Activated CD8-positive, alpha-beta T cell treated with anti-CD3 and anti-CD28 coated beads, Interleukin-2, amount 10 ng/mL, durations not matched to agents 7 days and 5 days (primary cell): Measurements from ENCODE around the gene MIB2. TPM values are rescaled to one million over a fixed set of nuclear protein-coding genes. Genes with fewer than 3 reads are reported as not detected.
A peak's percentile ranks its signal among the peaks of the same experiment; 100 is the strongest.

Experiments used
- ATAC-seq: fragments of 150-1000 bp; cut with Tn5 transposase; one replicate; pipeline ENCODE4 v1.10.0; 2021; ENCODE audit warnings: moderate library complexity
- CTCF ChIA-PET: fragments of 350-600 bp; sonication (Branson Sonifier 250); formaldehyde crosslinking; loops from one replicate; lab custom pipeline; 2021; ENCODE audit warnings: antibody characterized with exemption; lab: Charles Lee
- POLR2A ChIA-PET: fragments of 350-600 bp; sonication (Branson Sonifier 250); formaldehyde crosslinking; loops from one replicate; lab custom pipeline; 2021; ENCODE audit warnings: antibody characterized with exemption; lab: Charles Lee
- DNase-seq: peaks from one replicate; pipeline ENCODE4 v3.0.0-alpha.2; 2020
- H3K27ac Mint-ChIP-seq: one replicate; pipeline ENCODE4 v1.8.0; 2021; ENCODE audit warnings: mild to moderate bottlenecking, mixed read lengths
- H3K27me3 Mint-ChIP-seq: one replicate; pipeline ENCODE4 v1.8.0; 2021; ENCODE audit warnings: low read depth, mixed read lengths
- H3K36me3 Mint-ChIP-seq: one replicate; pipeline ENCODE4 v1.8.0; 2021; ENCODE audit warnings: low read depth, mixed read lengths
- H3K4me1 Mint-ChIP-seq: one replicate; pipeline ENCODE4 v1.8.0; 2021; ENCODE audit warnings: low read depth, mixed read lengths
- H3K4me3 Mint-ChIP-seq: one replicate; pipeline ENCODE4 v1.8.0; 2021; ENCODE audit warnings: mild to moderate bottlenecking, mixed read lengths
- H3K9me3 Mint-ChIP-seq: one replicate; pipeline ENCODE4 v1.8.0; 2022; ENCODE audit warnings: mixed read lengths; ENCODE audit not compliant: insufficient read depth
- total RNA-seq, 2 experiments: library from RNA; stranded (reverse); gene quantifications; one replicate each; pipeline ENCODE4 v1.2.3, GENCODE V29; 2021

MIB2 gene
- total RNA-seq, 2 experiments from 2014 or later, result 49.3 to 50.7 TPM

DNA sequence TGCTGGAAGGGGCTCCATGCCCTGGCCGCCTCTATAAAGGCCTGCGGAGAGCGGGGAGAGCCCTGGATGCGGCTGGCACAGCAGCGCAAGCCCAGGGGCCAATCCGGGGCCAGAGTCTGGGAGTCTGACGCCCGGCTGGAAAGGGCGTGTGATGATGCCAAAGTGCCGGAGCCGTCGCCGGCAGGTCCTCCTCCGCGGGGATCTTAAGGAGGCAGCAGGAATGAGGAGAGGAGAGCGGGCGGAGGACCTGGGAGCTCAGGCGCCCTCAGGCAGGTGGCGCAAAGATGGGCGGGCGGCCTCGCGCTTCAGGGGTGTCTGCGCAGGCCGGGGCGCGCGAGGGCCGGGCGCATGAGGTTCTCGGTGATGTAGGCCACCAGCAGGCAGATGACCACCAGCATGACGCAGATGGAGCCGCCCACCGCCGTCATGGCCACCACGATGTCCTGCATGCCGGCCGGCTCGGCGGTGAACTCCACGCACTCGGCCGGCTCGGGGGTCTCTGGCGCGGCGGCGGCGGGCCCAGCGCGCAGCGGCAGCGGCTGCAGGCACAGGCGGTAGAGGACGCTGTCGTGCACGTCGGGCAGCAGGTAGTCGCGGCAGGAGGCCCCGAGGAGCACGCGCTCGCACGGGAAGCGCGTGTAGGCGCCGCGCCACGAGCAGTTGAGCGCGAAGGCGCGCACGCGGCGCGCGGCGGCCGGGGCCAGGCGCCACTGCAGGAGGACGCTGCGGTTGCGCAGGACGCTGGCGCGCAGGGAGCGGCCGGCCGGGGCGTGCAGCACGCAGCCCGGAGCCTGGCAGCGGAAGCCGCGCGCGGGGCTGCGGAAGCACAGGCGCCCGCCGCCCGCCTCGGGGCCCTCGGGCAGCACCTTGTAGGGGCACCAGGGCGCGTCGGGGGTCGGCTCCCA, 16.0 kb upstream of the MIB2 start:
- CTCF ChIA-PET, result interaction anchor here (1.6 kb wide), 1 partner anchor 15 kb away, joined by 3 read pairs; no protein-coding TSS in a partner anchor
- Mint-ChIP-seq H3K36me3 (no peaks in the 10 kb centered on the region), H3K4me3 (peak overlapping the region; percentile 69), H3K27ac (peak overlapping the region; percentile 55), H3K27me3 (peaks cover 2% of the 10 kb centered on the region), H3K9me3 (no peaks in the 10 kb centered on the region), H3K4me1 (peaks cover 16% of the 10 kb centered on the region)
- POLR2A ChIA-PET, result no interaction called here
- peak; percentile 53 for DNase-seq
- ATAC-seq, result peak; percentile 56

DNA sequence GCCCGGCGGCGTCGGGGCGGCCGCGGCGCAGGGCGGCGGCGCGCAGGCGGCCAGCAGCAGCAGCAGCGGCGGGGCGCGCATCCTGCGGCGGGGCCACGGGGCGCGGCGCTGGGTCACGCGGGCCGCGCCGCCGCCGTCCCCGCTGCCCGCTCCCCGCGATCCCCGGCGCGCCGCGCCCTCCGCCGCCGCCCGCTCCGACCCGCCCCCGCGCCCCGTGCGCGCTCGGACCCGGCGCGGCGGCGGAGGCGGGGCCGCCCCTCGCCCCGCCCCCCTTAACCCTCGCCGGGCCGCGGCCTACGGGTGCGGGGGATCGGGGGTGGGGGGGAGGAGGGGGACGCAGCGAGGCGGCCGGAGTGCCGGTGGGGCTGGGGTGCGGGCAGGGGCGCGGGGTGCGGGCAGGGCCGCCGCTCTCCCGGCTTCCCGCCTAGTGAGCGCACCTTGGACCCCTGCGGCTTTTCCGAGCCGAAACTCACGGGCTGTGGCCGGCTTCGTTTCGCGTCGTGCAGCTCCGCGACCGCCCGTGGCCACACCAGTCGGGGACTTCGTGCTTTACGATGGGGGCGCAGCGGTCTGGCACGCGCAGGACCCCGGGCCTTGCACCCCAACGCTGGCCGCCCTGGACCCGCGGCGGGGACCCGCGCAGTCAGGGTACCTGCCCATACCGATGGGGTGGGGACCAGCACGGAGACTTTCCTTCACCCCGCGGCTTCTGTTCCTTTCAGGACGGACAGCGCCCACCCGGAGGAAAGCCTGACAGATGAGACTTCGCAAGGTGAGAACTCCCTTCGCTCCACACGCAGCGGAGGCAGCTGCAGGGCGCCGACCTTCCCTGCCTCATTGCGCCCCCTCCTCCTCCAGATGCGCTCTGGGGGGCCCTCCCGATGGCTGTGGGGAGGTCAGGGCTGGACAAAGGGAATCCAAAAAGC, 15.1 kb upstream of the MIB2 start, which contains the start of gene FNDC10:
Gene FNDC10, minus strand, starts transcription at position 201 of the 926 bp plus-strand sequence. Its CDS starts 120 bp downstream, at position 81.
- H3K27me3 Mint-ChIP-seq, result peaks cover 2% of the 10 kb centered on the region
- peaks cover 19% of the 10 kb centered on the region for H3K4me1 Mint-ChIP-seq
- H3K27ac Mint-ChIP-seq, result peak within 1 kb of the TSS; percentile 55
- peak within 1 kb of the TSS; percentile 69 for H3K4me3 Mint-ChIP-seq
- ChIA-PET CTCF (no interaction called here), POLR2A (interaction anchor here (0.8 kb wide), 1 partner anchor 29 kb away, joined by 3 read pairs; no protein-coding TSS in a partner anchor)
- H3K9me3 Mint-ChIP-seq, result no peaks in the 10 kb centered on the region
- ATAC-seq (peak; percentile 6), DNase-seq (no peak)
- no peaks in the 10 kb centered on the region for H3K36me3 Mint-ChIP-seq

DNA sequence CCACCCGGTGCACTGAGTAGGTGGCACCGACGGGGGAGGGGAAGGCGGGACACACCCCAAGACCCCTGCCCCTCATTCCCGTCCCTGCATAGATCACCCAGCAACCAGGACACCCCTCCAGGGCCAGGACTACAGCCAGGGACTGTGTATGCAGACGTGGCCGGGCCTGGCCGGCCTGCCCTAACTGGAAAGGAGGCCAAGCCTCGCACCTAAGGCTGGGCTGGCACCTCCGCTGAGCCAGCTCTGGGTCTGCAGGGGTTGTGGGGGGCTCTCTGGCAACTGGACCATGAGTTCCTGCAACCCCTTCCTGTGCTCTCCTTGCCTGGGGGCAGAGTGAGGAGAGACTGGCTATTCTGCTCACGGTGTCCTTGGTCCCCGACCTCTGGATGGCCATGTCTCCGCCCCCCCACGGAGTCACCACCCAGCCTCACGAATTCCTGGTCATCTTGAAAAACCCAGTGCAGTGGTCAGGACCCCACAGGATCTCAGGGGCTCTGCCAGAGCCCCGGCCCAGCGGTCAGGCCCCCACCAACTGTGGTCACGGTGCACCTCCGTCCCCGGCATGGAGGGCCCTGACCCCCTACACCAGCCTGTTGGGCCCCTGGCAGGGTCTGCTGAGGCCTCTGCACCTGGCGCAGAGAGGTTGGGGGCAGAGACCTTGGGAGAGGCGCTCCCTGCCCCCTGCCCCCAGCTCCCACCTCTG, 14.3 kb upstream of the MIB2 start:
- CTCF ChIA-PET, result no interaction called here
- peaks cover 2% of the 10 kb centered on the region for H3K27me3 Mint-ChIP-seq
- no peak for DNase-seq
- ATAC-seq, result no peak
- H3K27ac Mint-ChIP-seq, result no peak overlapping the region
- no peaks in the 10 kb centered on the region for H3K9me3 Mint-ChIP-seq
- H3K4me1 Mint-ChIP-seq, result peaks cover 19% of the 10 kb centered on the region
- POLR2A ChIA-PET, result interaction anchor here (0.8 kb wide), 1 partner anchor 28 kb away, joined by 3 read pairs; no protein-coding TSS in a partner anchor
- no peaks in the 10 kb centered on the region for H3K36me3 Mint-ChIP-seq
- peak overlapping the region; percentile 64 for H3K4me3 Mint-ChIP-seq

DNA sequence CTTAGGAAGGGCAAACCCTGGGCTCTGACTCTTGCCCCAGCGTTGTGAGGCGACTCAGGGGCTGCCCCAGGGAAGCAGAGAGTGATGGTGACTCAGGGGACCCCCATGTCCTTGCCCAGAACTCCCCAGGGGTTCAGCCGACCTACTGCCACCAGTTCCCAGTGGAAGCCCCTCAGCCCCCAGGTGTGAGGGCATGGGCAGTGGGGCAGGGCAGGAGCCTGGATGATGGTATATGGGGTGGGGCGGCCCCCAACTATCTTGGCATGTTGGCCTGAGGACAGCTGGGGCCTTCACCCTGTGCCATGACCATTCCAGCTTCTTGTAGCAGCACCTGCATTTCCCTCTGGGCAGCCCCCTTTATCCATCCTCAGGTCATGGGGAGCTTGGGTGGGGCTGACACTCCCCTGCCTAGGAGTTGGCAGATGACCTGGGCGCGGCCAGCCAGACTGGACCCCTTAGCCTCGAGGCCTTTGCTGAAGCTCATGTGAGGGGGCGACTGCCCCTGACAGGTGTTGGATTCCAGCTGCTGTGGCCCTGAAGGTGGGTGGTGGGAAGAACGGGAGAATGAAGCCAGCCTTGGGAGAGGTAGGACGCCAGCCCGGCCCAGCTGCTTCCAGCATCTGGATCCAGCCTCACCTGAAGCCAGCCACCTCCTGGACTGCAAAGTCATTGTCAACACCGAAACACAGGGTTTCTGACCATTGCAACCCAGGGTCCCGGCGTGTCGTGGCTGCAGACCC, 13.6 kb upstream of the MIB2 start:
- ChIA-PET CTCF (interaction anchor here (0.8 kb wide), 1 partner anchor 12 kb away, joined by 4 read pairs; no protein-coding TSS in a partner anchor), POLR2A (interaction anchor here (1.7 kb wide), 1 partner anchor 27 kb away, joined by 3 read pairs; no protein-coding TSS in a partner anchor)
- Mint-ChIP-seq H3K27ac (no peak overlapping the region), H3K9me3 (no peaks in the 10 kb centered on the region), H3K4me1 (peaks cover 20% of the 10 kb centered on the region), H3K4me3 (no peak overlapping the region), H3K36me3 (no peaks in the 10 kb centered on the region), H3K27me3 (peaks cover 2% of the 10 kb centered on the region)
- DNase-seq (no peak), ATAC-seq (no peak)

DNA sequence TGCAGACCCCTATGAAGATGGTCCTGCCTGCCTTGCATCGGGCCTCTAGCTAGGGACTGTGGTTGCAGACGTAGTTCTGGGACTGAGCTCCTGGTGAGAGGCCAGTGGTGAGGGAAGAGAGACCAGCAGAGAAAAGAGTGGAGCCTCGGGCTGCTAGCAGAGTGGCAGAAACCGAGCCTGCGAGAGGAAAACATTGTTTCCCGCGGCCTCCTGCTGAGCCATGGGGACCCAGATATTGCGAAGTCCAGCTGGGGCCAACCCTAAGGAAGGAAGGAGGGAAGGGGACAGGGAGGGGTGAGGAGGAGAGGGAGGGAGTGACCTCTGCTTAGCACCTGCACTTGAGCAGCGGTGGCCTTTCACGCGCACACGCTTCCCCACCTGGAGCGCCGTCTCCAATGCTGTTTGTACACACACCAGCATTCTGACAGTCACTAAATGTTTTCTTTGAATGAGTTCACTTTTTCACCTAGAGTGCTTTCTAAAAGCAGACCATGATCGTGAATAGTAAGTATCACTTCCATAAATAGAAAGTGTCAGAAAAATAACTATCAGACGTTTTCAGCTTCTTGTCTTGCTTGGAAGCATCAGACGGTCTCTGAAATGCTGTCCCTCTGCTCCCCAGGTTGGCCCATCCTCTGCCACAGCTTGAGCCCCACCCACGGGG, 12.9 kb upstream of the MIB2 start:
- H3K27ac Mint-ChIP-seq, result no peak overlapping the region
- no peaks in the 10 kb centered on the region for H3K36me3 Mint-ChIP-seq
- peaks cover 27% of the 10 kb centered on the region for H3K4me1 Mint-ChIP-seq
- CTCF ChIA-PET, result interaction anchor here (0.8 kb wide), 1 partner anchor 11 kb away, joined by 4 read pairs; no protein-coding TSS in a partner anchor
- DNase-seq (no peak), ATAC-seq (no peak)
- H3K4me3 Mint-ChIP-seq, result no peak overlapping the region
- H3K27me3 Mint-ChIP-seq, result peaks cover 2% of the 10 kb centered on the region
- POLR2A ChIA-PET, result interaction anchor here (1.7 kb wide), 1 partner anchor 26 kb away, joined by 3 read pairs; no protein-coding TSS in a partner anchor
- H3K9me3 Mint-ChIP-seq, result no peaks in the 10 kb centered on the region

DNA sequence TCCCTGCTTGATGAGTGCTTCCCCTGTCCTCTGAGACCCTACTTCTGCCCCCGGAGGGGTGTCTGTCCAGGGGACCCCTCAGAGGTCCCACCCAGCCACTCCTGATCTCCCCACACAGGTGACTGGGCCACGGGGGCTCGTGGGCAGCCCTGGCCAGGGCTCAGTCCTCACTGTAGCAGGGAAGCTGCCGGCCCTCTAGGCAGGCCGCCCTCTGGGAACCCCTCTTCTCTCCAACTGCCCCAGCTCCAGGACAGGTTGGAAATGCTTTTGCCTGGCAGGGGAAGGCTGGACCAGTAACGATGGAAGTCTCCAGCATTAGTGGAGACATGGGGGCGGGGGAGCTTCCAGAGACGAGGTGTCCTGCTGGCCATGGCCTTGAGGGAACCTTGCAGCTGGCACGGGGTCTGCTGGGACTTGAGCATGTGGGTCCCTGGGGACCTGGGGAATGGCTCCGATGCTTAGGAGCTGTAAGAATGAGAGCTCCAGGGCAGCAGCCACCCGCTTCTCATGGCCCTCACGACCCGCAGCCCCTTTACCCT, 12.3 kb upstream of the MIB2 start:
- Mint-ChIP-seq H3K4me1 (peaks cover 25% of the 10 kb centered on the region), H3K27me3 (no peaks in the 10 kb centered on the region), H3K27ac (no peak overlapping the region), H3K9me3 (no peaks in the 10 kb centered on the region), H3K4me3 (no peak overlapping the region), H3K36me3 (no peaks in the 10 kb centered on the region)
- DNase-seq (no peak), ATAC-seq (no peak)
- CTCF ChIA-PET, result no interaction called here
- POLR2A ChIA-PET, result interaction anchor here (1.1 to 1.7 kb wide), 2 partner anchors 11 to 26 kb away, joined by 3 to 4 read pairs; no protein-coding TSS in a partner anchor

DNA sequence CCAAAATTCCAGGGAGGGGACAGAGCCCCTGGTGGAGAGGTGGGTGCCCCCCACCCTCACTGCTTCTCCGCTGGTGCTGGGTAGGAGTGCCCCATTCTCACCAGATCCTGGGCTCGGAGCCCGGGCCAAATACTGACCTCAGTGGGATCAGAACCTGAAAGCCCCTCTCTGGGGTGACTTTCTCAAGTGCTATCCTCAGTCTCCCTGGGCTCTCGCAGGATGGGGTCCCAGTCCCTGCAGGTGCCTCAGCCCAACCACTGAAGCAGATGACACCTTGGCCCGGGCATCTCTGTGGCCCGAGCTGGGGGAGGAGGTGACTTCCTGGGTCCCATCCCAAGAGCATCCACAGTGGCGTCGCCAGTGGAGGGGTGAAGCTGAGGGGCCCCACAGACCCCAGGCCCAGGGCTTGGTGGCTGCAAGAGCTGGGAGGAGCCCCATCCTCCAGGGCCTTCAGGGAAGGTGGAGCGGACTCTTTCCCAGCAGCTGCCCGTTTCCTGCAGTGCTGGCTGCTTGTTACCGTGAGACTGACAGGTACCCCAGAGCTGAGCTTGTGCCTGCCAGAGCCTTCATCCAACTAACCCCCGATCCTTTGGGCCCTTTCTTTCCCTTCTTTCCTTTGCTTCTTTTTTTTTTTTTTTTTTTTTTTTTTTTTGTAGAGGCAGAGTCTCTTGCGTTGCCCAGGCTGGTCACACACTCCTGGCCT, 11.5 kb upstream of the MIB2 start:
- DNase-seq (no peak), ATAC-seq (no peak)
- ChIA-PET CTCF (no interaction called here), POLR2A (interaction anchor here (1.1 kb wide), 1 partner anchor 11 kb away, joined by 4 read pairs; no protein-coding TSS in a partner anchor)
- no peak overlapping the region for H3K4me3 Mint-ChIP-seq
- H3K36me3 Mint-ChIP-seq, result no peaks in the 10 kb centered on the region
- no peaks in the 10 kb centered on the region for H3K9me3 Mint-ChIP-seq
- H3K27me3 Mint-ChIP-seq, result no peaks in the 10 kb centered on the region
- H3K27ac Mint-ChIP-seq, result no peak overlapping the region
- peaks cover 20% of the 10 kb centered on the region for H3K4me1 Mint-ChIP-seq

DNA sequence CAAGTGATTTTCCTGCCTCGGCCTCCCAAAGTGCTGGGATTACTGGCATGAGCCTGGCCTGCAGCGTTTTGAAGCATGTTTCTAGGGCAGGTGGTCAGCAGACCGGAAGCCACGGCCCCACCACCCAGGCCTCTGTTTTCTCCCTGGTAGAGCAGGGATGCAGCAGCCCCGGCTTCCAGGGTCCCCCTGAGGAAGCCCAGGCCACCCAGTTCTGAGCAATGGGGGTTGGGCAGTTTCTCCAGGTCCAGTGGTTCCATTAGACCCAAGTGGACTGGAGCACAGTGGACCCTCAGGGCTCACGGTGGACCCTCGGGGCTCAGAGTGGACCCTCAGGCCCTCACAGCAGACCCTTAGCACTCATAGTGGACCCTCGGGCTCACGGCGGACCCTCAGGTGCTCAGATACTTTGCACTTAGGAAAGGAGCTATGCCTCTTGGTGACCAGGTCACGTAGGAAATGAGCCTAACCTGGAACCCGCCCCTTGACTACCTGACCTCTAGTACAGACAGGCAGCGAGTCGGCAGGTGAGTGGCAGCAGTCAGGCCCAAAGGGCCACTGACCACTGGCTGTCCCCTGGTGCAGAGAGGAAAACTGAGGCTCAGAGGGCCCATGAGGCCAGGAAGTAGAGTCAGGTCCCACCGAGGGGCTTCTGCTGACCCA, 10.8 kb upstream of the MIB2 start:
- ATAC-seq (no peak), DNase-seq (no peak)
- Mint-ChIP-seq H3K9me3 (no peaks in the 10 kb centered on the region), H3K27me3 (no peaks in the 10 kb centered on the region), H3K36me3 (no peaks in the 10 kb centered on the region), H3K4me1 (peaks cover 17% of the 10 kb centered on the region), H3K27ac (peak overlapping the region; percentile 71), H3K4me3 (no peak overlapping the region)
- CTCF ChIA-PET, result no interaction called here
- POLR2A ChIA-PET, result interaction anchor here (1.0 kb wide), 1 partner anchor 11 kb away, joined by 3 read pairs; the partner anchor contains the start of gene MIB2

DNA sequence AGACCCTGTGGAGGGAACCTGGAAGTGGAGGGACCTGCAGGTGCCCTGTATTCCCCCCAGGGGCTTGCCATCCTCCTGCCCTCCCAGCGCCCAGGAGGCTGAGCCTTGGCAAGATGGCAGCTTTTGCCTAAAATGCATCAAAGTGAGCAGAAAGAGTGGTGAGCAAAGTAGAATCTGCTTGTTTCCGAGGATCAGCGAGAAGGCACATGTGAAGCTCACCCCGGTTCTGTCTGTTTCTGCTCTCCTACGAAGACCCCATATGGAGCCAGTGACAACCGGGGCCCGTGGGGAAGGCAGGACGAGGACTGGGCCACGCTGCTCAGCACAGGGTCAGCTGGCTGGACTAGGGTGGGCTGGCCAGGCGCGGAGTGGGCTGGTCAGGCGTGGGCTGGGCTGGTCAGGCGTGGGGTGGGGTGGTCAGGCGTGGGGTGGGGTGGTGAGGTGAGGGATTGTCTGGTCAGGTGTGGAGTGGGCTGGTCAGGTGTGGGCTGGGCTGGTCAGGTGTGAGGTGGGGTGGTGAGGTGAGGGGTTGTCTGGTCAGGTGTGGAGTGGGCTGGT, 10.2 kb upstream of the MIB2 start:
- POLR2A ChIA-PET, result interaction anchor here (1.0 kb wide), 1 partner anchor 10 kb away, joined by 3 read pairs; the partner anchor contains the start of gene MIB2
- CTCF ChIA-PET, result no interaction called here

More for the DNA sequence above, 10.2 kb upstream of the MIB2 start:
- Mint-ChIP-seq H3K27me3 (no peaks in the 10 kb centered on the region), H3K36me3 (no peaks in the 10 kb centered on the region), H3K4me1 (peaks cover 17% of the 10 kb centered on the region), H3K27ac (peak overlapping the region; percentile 34), H3K9me3 (no peaks in the 10 kb centered on the region), H3K4me3 (no peak overlapping the region)
- DNase-seq, result no peak
- ATAC-seq, result no peak
